ENCODE results near the gene LRRC37A3.
"Not testable (repeated sequence)": the region's sequence is repeated elsewhere in the genome, so short reads cannot be mapped to it uniquely, and the experiment has no call there.

LRRC37A3 gene

DNA sequence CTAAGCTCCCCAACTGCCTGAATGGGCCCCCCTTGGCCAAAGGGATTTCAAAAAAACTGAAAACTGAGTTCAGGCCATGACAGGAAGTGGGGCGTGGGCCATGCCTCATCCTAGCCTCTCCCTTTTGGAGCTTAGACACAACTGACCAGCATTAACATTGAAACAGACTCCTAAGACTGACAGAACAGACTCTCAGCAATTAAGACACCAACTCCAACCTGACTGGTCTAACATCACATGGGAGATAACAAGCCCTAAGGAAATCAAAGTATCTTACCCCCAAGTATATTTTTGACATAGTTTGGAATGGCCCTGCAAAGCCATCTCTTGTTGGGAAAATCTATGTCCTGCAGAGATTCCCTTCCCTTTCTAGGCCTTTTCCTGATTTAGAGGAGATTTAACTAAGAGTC, 88.6 kb downstream of the LRRC37A3 start:
- DNase-seq (ENCODE audit: low spot score), result not testable (repeated sequence)

DNA sequence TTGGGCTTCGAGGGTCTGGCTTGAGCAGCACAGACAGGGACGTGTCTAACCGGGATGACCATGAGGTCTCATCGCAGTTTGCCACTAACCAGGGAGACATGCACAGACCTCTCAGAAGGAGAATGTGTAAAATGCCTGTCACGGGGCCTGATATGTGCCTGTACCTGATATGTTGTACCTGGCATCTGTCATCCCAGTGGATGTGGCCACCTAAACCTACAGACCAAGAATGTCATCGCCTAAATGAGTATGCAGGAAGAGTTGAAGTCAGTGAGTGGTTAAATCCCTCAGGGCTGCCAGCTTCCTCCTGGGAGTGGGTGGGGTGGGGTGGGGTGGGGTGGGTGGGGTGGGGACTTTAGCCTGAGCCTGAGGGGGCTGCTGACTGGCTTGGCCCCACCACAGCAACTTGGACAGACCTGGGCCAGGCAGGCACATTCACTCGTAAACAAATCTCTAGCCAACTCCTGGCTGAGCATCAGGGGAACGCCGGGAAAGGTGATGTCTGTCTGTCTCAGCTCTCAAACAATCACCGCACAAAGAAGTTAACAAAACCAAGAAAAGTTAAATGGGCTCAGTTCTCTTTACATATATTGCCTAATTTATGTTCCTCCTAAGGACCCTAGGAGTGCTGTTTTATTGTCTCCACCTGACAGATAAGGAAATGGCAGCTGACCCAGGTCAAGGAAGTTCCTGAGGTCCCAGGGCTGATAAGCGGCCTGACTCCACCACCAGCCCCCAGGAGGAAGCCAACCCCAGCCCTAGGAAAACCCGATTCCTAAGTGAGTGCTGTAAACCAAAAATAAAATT, 89.3 kb downstream of the LRRC37A3 start:
- DNase-seq (ENCODE audit: low spot score), result not testable (repeated sequence)

DNA sequence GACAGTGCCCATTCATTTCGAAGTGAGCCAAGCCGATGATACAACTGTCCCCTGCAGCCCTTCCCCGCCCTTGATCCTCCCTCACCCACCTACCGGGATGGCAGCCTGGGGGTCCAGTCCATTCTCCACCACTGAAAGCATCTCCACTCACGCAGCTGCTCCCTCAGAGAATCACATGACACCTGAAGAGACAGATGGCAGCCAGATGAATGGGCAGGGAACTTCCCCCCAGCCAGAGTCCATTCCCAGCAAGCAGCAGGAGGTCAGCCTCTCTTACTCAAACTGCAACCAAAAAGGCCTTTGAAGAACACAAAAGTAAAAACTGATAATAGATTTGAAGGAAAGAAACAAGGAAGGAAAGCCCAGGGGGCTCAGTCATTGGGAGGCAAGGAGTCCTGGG, 90.2 kb downstream of the LRRC37A3 start:
- DNase-seq (ENCODE audit: low spot score), result not testable (repeated sequence)

DNA sequence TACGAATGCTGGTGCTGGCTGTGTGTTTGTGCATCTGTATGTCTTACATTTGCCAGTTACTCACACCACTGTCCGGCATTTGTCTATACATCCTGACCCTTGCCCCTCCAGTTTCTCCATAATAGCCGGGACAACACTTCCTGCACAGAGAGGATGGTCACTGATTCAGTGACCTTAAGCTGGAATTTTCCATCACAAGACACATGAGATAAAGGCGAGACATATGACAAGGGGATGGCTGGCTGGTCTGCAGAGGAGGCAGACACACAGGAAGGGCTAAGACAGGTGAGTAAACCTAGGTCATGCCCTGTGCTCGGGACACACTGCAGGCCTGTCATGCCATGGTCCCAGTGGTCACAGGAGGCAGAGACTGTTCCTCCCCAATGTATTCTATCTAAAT, 100.4 kb downstream of the LRRC37A3 start:
- not testable (repeated sequence) for DNase-seq (ENCODE audit: low spot score)

DNA sequence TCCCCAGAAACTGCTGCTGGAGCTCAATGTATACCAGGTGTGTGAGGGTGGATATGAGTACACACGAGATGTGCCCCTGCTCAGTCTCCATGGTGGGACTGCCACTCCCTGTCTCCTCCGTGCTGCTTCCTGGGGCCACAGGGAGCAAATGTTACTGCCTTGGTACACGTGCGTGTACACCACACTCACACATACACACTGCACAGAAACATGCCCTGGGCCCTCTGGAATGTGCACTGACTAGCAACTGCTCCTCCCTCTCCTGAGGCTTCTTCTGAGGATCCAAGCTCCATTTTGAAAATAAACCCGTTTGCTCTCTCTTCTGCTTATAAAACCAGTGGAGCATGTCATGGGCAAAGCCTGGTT, 103.5 kb downstream of the LRRC37A3 start:
- not testable (repeated sequence) for DNase-seq (ENCODE audit: low spot score)

DNA sequence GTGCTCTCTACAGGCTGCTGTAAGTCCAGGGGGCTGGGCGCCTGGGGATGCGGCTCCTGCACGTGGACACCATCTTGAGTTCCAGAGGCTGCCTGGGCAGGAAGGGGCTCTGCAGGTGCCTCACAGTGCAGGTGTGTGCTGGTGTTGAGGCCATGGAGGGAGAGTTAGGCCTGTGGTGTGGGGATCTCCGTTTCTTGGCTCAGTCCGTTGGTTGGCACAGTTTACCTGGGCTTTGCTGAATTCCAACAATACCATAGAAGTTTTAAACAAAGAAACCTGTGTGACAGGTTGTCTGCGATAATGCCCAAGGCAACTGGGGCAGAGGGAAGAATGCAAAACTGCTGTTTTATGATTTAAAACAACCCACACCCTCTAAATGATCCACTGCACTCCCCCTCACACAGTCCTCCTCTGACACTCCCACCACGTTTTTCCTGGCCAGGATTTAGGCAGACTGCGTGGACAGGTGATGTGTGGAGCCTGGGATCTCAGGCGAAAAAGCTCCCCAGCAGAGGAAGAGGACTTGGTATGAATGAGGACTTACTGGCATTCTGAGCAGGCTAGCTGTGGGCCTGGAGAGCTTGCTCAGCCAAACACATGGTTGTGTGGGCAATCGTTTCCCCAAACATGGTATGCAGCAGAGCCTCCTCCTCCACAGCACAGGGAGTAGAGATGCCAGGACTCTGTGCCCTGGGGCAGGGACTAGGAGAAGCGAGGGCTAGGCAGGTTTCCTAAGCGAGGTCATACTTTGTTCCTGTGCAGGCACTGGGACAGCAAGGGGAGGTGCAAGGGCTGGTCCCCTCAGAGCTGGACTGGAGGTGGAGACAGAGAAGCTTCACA, 104.1 kb downstream of the LRRC37A3 start:
- not testable (repeated sequence) for DNase-seq (ENCODE audit: low spot score)

DNA sequence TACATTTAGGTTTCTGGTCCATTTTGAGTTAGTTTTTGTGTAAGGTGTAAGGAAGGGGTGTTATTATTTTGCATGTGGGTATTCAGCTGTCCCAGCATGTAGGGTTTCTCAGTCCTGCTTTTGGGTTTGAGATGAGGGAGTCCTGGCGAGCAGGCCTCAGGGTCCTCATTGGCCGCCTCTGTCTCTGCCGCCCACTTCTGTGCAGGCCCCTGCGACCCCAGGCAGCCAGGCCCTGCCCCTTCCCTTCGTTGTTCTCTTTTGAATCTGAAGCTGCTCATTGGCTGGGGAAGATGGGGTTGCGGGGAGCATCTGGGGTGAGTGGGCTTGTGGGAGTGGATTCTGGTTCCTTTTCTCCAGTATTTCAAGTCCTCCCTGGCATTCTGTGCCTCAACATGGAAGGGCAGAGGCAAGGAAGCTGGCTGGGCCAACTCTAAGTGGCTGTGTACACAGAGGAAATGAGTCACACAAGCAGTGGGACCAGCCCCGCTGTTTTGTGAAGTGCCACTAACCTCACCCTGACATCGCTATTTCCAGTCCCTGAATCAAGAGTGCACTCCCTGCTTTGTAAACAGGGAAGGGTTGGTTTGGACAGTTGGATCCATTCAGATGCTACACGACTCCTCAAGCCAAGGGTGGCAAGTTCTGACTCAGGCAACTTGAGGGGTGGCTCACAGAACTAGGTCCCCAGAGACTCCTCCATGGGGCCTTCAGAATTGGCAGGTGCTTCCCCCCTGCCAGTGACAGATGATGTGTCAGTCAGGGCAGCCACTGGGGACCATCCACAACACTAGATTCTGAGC, 110.9 kb downstream of the LRRC37A3 start:
- peak; percentile 61 for DNase-seq (ENCODE audit: low spot score)
